Lung (tissue), 12 donors: ENCODE results near the gene MRPL1. TPM values are rescaled to one million over a fixed set of nuclear protein-coding genes. Genes with fewer than 3 reads are reported as not detected.
A peak's percentile ranks its signal among the peaks of the same experiment; 100 is the strongest.
"Not testable (repeated sequence)": the region's sequence is repeated elsewhere in the genome, so short reads cannot be mapped to it uniquely, and the experiment has no call there.

Source experiments
- ATAC-seq: fragments of 200-7000 bp; cut with Tn5 transposase; one replicate; pipeline ENCODE4 v1.9.1; 2020; ENCODE audit warnings: moderate number of reproducible peaks; ENCODE audit not compliant: insufficient read depth, low FRiP score
- DNase-seq, 3 donors: peaks; one replicate each; pipeline ENCODE4 v3.0.0-alpha.2; 2013 to 2017
- H3K27ac ChIP-seq, 2 donors: one replicate each; pipeline ENCODE4 v1.5.1; 2013; ENCODE audit warnings: mild to moderate bottlenecking in 2 of 2, moderate library complexity in 2 of 2, control low read depth in 1 of 2, inconsistent platforms in 1 of 2, low read depth in 1 of 2, low read length in 1 of 2
- H3K27me3 ChIP-seq, 3 donors: one replicate each; pipeline ENCODE4 v1.5.1; 2013; ENCODE audit warnings: low read length in 2 of 3; ENCODE audit not compliant: control insufficient read depth in 3 of 3, insufficient read depth in 3 of 3
- H3K36me3 ChIP-seq, 4 donors: one replicate each; pipeline ENCODE4 v1.5.1; 2013; ENCODE audit warnings: low read length in 4 of 4, mild to moderate bottlenecking in 1 of 4, moderate library complexity in 1 of 4; ENCODE audit not compliant: control insufficient read depth in 4 of 4, insufficient read depth in 4 of 4
- H3K4me1 ChIP-seq, 5 donors: one replicate each; pipeline ENCODE4 v1.5.1; 2013; ENCODE audit warnings: low read length in 5 of 5, mild to moderate bottlenecking in 2 of 5, moderate library complexity in 1 of 5; ENCODE audit not compliant: control insufficient read depth in 5 of 5, insufficient read depth in 5 of 5
- H3K4me3 ChIP-seq: one replicate; pipeline ENCODE4 v1.5.1; 2013; ENCODE audit warnings: mild to moderate bottlenecking, control low read depth, moderate library complexity
- H3K9ac ChIP-seq, 2 donors: one replicate each; pipeline ENCODE4 v1.5.1; 2013; ENCODE audit warnings: low read length in 2 of 2, control low read depth in 1 of 2; ENCODE audit not compliant: insufficient read depth in 1 of 2
- H3K9me3 ChIP-seq, 4 donors: one replicate each; pipeline ENCODE4 v1.5.1; 2013; ENCODE audit warnings: low read length in 3 of 4, mild to moderate bottlenecking in 1 of 4, moderate library complexity in 1 of 4; ENCODE audit not compliant: control insufficient read depth in 4 of 4, insufficient read depth in 3 of 4
- CTCF ChIP-seq: IDR thresholded peaks from 2 replicates; pipeline ENCODE4 v1.5.1; 2012; ENCODE audit warnings: mild to moderate bottlenecking; ENCODE audit errors: control extremely low read depth, extremely low read depth
- WGBS, 2 donors: extraction: QIAGEN DNeasy Blood & Tissue Kit; methylation state at CpG; one replicate each; pipeline ENCODE4 v1.1.7; 2013; 5-methylcytosine and 5-hydroxymethylcytosine counted together
- polyA plus RNA-seq, 2 donors: library from polyadenylated mRNA; stranded (reverse); fragments of 200-250 nt; gene quantifications; one replicate each; pipeline ENCODE4 v1.2.1, GENCODE V29; 2013
- total RNA-seq, 2 donors: library from RNA; depleted of rRNA in 1 of 2; stranded (reverse); fragments of >200 nt in 1 of 2; gene quantifications; one replicate each; pipeline ENCODE4 v1.2.1, GENCODE V29; 2014 to 2021
- donor health status: control.
- donor health status: control.
- donor health status: Bipolar disorder and iron deficiency.
- donor health status: healthy.
- donor health status: DM: yes; HTN: yes; CAD: no.

Gene MRPL1
- total and polyA plus RNA-seq, 4 donors: 19.9 to 45.4 (median 26.1) TPM

GRCh38 chr4:77930876-77931275, 68.2 kb downstream of the MRPL1 start:
- Histone ChIP-seq H3K27ac (no peak overlapping the region), H3K4me3 (no peak overlapping the region), H3K9ac (no peak overlapping the region), H3K36me3 (peaks cover 0 to 9% (median 4%) of the 10 kb centered on the region in 4 donors), H3K9me3 (peaks cover 0 to 2% (median 0%) of the 10 kb centered on the region in 4 donors), H3K27me3 (no peaks in the 10 kb centered on the region), H3K4me1 (peaks cover 0 to 6% (median 0%) of the 10 kb centered on the region in 5 donors)
- DNase-seq (no peak), ATAC-seq (no peak)
- WGBS, 2 donors: 83 to 95% methylated on average over 4 of the region's 4 CpGs
- TF ChIP-seq CTCF: no peak

GRCh38 chr4:77931452-77932135, 69.0 kb downstream of the MRPL1 start:
- Histone ChIP-seq H3K36me3 (peaks cover 0 to 9% (median 3%) of the 10 kb centered on the region in 4 donors), H3K9ac (peak overlapping the region in 1 of 2 donors; percentile 11), H3K27ac (no peak overlapping the region), H3K27me3 (no peaks in the 10 kb centered on the region), H3K4me1 (peaks cover 0 to 6% (median 0%) of the 10 kb centered on the region in 5 donors), H3K9me3 (no peaks in the 10 kb centered on the region), H3K4me3 (no peak overlapping the region)
- WGBS, 2 donors: 82 to 83% methylated on average over 9 of the region's 9 CpGs
- ATAC-seq (no peak), DNase-seq (peak in 1 of 3 donors; percentile 8)
- no peak for TF ChIP-seq CTCF

- no peak overlapping the region for H3K4me3 ChIP-seq
- 97 to 100% methylated on average over 1 of the region's 1 CpG for WGBS, 2 donors
- no peak for ATAC-seq
- DNase-seq: no peak
- TF ChIP-seq CTCF: no peak
- H3K9me3 ChIP-seq: peaks cover 0 to 2% (median 0%) of the 10 kb centered on the region in 4 donors
- peaks cover 0 to 3% (median 2%) of the 10 kb centered on the region in 4 donors for H3K36me3 ChIP-seq
- H3K9ac ChIP-seq: no peak overlapping the region
- no peak overlapping the region for H3K27ac ChIP-seq
- H3K4me1 ChIP-seq: no peaks in the 10 kb centered on the region
- no peaks in the 10 kb centered on the region for H3K27me3 ChIP-seq
Measured at GRCh38 chr4:77938560-77938959, 75.9 kb downstream of the MRPL1 start.

- 96 to 98% methylated on average over 10 of the region's 10 CpGs for WGBS, 2 donors
- not testable (repeated sequence) for DNase-seq, H3K4me1 ChIP-seq, H3K9ac ChIP-seq, ATAC-seq, H3K27ac ChIP-seq, H3K36me3 ChIP-seq, H3K9me3 ChIP-seq, H3K27me3 ChIP-seq, H3K4me3 ChIP-seq
Measured at GRCh38 chr4:77945929-77946328, 83.3 kb downstream of the MRPL1 start.
